ENCODE measurements around the gene SIGLECL1. TPM values are rescaled to one million over a fixed set of nuclear protein-coding genes. Genes with fewer than 3 reads are reported as not detected.

SIGLECL1 gene
- total and polyA plus RNA-seq, 2 donors (not counting 1 experiment from before 2014, with no cell fraction given), result not detected

DNA sequence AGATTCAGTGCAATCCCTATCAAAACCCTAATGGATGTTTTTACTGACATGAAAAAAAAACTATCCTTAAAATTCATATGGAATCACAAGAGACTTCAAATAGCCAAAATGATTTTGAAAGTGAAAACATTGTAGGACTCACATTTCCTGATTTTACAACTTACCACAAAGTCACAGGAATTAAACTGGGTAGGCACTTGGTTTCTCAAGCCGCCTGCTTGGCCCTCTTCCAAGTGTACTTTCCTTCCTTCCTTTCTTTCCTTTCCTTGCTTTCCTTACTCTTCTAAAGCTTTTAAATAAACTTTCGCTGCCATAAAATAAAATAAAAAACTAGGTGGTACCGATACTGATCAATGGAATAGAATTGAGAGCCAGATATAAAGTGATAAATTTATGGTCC lies 47.0 kb upstream of the SIGLECL1 start:
- Histone ChIP-seq H3K79me2 (ENCODE audit: control insufficient read depth, insufficient read depth, low read length) (no peaks in the 10 kb centered on the region), H4K20me1 (ENCODE audit: control insufficient read depth, insufficient read depth, low read length, poor library complexity, severe bottlenecking) (no peaks in the 10 kb centered on the region), H3K4me3 (ENCODE audit: control extremely low read depth in 1 of 5, extremely low read depth in 1 of 5, insufficient read depth in 1 of 5, low read depth in 2 of 5, low read length in 4 of 5) (no peak overlapping the region), H2AFZ (ENCODE audit: insufficient read depth, low read depth, low read length, poor library complexity, severe bottlenecking) (no peak overlapping the region), H3K9me3 (ENCODE audit: control extremely low read depth in 1 of 3, control insufficient read depth in 2 of 3, insufficient read depth in 1 of 3, low read length in 2 of 3) (no peaks in the 10 kb centered on the region), H3K4me1 (ENCODE audit: control insufficient read depth in 2 of 2, insufficient read depth in 2 of 2, low read length in 2 of 2) (no peaks in the 10 kb centered on the region), H3K27me3 (replicated peaks in 1 of 4; ENCODE audit: control extremely low read depth in 1 of 4, control insufficient read depth in 3 of 4, insufficient read depth in 4 of 4, low read length in 3 of 4) (peaks cover 0 to 17% (median 1%) of the 10 kb centered on the region in 4 experiments), H3K36me3 (replicated peaks in 1 of 2; ENCODE audit: control extremely low read depth in 1 of 2, control insufficient read depth in 1 of 2, extremely low read depth in 1 of 2, insufficient read depth in 2 of 2, low read length in 1 of 2) (no peaks in the 10 kb centered on the region), H3K9ac (ENCODE audit: low read length) (no peak overlapping the region), H3K27ac (ENCODE audit: low read length in 2 of 2) (no peak overlapping the region), H3K4me2 (replicated peaks; ENCODE audit: low read depth, low read length, poor library complexity, severe bottlenecking) (no peak overlapping the region)
- 0% methylated on average over 1 of the region's 3 CpGs for WGBS (ENCODE audit: insufficient coverage)
- intact Hi-C loops (cut with micrococcal nuclease), result no loop called here
- H3K27me3 Mint-ChIP-seq, result peaks cover 44% of the 10 kb centered on the region
- H3K4me3 Mint-ChIP-seq, result no peak overlapping the region
- CTCF ChIA-PET, result no interaction called here
- no peak for ATAC-seq (ENCODE audit: low read depth)
- no peak overlapping the region for H3K27ac Mint-ChIP-seq
- DNase-seq, result no peak
- H3K4me1 Mint-ChIP-seq, result no peaks in the 10 kb centered on the region
- POLR2A ChIA-PET, result no interaction called here
- TF ChIP-seq, protein P1, sequence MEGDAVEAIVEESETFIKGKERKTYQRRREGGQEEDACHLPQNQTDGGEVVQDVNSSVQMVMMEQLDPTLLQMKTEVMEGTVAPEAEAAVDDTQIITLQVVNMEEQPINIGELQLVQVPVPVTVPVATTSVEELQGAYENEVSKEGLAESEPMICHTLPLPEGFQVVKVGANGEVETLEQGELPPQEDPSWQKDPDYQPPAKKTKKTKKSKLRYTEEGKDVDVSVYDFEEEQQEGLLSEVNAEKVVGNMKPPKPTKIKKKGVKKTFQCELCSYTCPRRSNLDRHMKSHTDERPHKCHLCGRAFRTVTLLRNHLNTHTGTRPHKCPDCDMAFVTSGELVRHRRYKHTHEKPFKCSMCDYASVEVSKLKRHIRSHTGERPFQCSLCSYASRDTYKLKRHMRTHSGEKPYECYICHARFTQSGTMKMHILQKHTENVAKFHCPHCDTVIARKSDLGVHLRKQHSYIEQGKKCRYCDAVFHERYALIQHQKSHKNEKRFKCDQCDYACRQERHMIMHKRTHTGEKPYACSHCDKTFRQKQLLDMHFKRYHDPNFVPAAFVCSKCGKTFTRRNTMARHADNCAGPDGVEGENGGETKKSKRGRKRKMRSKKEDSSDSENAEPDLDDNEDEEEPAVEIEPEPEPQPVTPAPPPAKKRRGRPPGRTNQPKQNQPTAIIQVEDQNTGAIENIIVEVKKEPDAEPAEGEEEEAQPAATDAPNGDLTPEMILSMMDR (IDR thresholded peaks at IDR 0.05), result no peak
- TF ChIP-seq EZH2 (IDR thresholded peaks at IDR 0.05; ENCODE audit: borderline replicate concordance, insufficient read depth, low read depth, low read length, poor library complexity, severe bottlenecking), result no peak
- H3K9me3 Mint-ChIP-seq (ENCODE audit: insufficient read depth), result no peaks in the 10 kb centered on the region

DNA sequence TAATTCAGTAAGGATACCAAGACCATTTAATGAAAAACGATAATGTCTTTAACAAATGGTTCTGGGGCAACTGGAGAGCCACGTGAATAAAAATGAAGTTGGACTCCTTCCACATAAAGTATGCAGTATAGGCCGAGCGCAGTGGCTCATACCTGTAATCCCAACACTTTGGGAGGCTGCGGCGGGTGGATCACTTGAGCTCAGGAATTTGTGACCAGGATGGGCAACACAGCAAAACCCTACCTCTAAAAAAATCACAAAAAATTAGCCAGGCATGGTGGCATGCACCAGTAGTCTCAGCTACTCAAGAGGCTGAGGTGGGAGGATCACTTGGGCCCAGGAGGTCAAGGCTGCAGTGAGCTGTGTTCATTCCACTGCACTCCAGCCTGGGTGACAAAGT lies 46.6 kb upstream of the SIGLECL1 start:
- no peak for DNase-seq
- H3K4me1 ChIP-seq (ENCODE audit: control insufficient read depth in 2 of 2, insufficient read depth in 2 of 2, low read length in 2 of 2), result no peaks in the 10 kb centered on the region
- Mint-ChIP-seq H3K27ac (no peak overlapping the region), H3K9me3 (ENCODE audit: insufficient read depth) (no peaks in the 10 kb centered on the region), H3K27me3 (peaks cover 45% of the 10 kb centered on the region), H3K4me3 (no peak overlapping the region), H3K4me1 (no peaks in the 10 kb centered on the region)
- POLR2A ChIA-PET, result no interaction called here
- no peaks in the 10 kb centered on the region for H4K20me1 ChIP-seq (ENCODE audit: control insufficient read depth, insufficient read depth, low read length, poor library complexity, severe bottlenecking)
- H3K36me3 ChIP-seq (replicated peaks in 1 of 2; ENCODE audit: control extremely low read depth in 1 of 2, control insufficient read depth in 1 of 2, extremely low read depth in 1 of 2, insufficient read depth in 2 of 2, low read length in 1 of 2), result no peaks in the 10 kb centered on the region
- 66% methylated on average over 2 of the region's 6 CpGs for WGBS (ENCODE audit: insufficient coverage)
- H2AFZ ChIP-seq (ENCODE audit: insufficient read depth, low read depth, low read length, poor library complexity, severe bottlenecking), result no peak overlapping the region
- no peak for TF ChIP-seq EZH2 (IDR thresholded peaks at IDR 0.05; ENCODE audit: borderline replicate concordance, insufficient read depth, low read depth, low read length, poor library complexity, severe bottlenecking)
- TF ChIP-seq, protein P1 (IDR thresholded peaks at IDR 0.05), result no peak
- no peak for ATAC-seq (ENCODE audit: low read depth)
- no peak overlapping the region for H3K9ac ChIP-seq (ENCODE audit: low read length)
- no peak overlapping the region for H3K4me2 ChIP-seq (replicated peaks; ENCODE audit: low read depth, low read length, poor library complexity, severe bottlenecking)
- no peaks in the 10 kb centered on the region for H3K79me2 ChIP-seq (ENCODE audit: control insufficient read depth, insufficient read depth, low read length)
- H3K4me3 ChIP-seq (ENCODE audit: control extremely low read depth in 1 of 5, extremely low read depth in 1 of 5, insufficient read depth in 1 of 5, low read depth in 2 of 5, low read length in 4 of 5), result no peak overlapping the region
- no peaks in the 10 kb centered on the region for H3K9me3 ChIP-seq (ENCODE audit: control extremely low read depth in 1 of 3, control insufficient read depth in 2 of 3, insufficient read depth in 1 of 3, low read length in 2 of 3)
- peaks cover 0 to 17% (median 1%) of the 10 kb centered on the region in 4 experiments for H3K27me3 ChIP-seq (replicated peaks in 1 of 4; ENCODE audit: control extremely low read depth in 1 of 4, control insufficient read depth in 3 of 4, insufficient read depth in 4 of 4, low read length in 3 of 4)
- CTCF ChIA-PET, result no interaction called here
- no peak overlapping the region for H3K27ac ChIP-seq (ENCODE audit: low read length in 2 of 2)
- intact Hi-C loops (cut with micrococcal nuclease), result no loop called here

All from B cell (primary cell).